OCI-LY1 (cell line): ENCODE results near the gene TLL2.

ENCODE experiments used
- EZH2 ChIP-seq: fragments of 200-600 bp; sonication (generic), shearing (Covaris generic); IDR thresholded peaks from 2 replicates; pipeline ENCODE4 v1.8.0; 2017; ENCODE audit warnings: borderline replicate concordance, mixed run types, mild to moderate bottlenecking, antibody characterized with exemption, low read length, moderate library complexity, mixed read lengths
- TF ChIP-seq, protein P1 (sequence below): fragments of 200-600 bp; sonication (generic), shearing (Covaris generic); IDR thresholded peaks from 2 replicates; pipeline ENCODE4 v1.5.1; 2017; ENCODE audit warnings: mild to moderate bottlenecking, antibody characterized with exemption, low read length, moderate library complexity, mixed read lengths

DNA sequence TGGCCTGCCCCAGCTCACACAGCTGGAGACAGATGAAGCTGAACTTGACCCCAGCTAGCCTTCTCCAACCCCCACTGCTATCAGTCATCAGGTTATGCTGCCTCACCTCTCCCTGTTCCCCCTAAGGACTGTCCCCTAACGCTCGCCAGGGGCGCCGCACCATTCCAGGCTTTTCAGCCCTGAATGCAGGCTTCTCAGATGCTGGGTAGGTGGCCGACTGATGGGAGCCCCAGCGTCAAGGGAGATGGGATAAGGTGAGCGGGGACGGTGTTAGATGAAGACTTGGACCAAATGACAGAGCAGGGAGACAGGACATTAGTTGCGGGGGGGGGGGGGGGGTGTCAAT lies 139.1 kb downstream of the TLL2 start:
- TF ChIP-seq, protein P1, sequence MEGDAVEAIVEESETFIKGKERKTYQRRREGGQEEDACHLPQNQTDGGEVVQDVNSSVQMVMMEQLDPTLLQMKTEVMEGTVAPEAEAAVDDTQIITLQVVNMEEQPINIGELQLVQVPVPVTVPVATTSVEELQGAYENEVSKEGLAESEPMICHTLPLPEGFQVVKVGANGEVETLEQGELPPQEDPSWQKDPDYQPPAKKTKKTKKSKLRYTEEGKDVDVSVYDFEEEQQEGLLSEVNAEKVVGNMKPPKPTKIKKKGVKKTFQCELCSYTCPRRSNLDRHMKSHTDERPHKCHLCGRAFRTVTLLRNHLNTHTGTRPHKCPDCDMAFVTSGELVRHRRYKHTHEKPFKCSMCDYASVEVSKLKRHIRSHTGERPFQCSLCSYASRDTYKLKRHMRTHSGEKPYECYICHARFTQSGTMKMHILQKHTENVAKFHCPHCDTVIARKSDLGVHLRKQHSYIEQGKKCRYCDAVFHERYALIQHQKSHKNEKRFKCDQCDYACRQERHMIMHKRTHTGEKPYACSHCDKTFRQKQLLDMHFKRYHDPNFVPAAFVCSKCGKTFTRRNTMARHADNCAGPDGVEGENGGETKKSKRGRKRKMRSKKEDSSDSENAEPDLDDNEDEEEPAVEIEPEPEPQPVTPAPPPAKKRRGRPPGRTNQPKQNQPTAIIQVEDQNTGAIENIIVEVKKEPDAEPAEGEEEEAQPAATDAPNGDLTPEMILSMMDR, result no peak
- TF ChIP-seq EZH2, result no peak
